ENCODE data around the gene TBX18.

TBX18 gene

GRCh38 chr6:84667252-84668213, 96.9 kb downstream of the TBX18 start:
- DNase-seq, result no peak

GRCh38 chr6:84665401-84665800, 99.0 kb downstream of the TBX18 start:
- no peak for DNase-seq

GRCh38 chr6:84663866-84664265, 100.5 kb downstream of the TBX18 start:
- DNase-seq, result no peak

GRCh38 chr6:84657486-84657885, 106.9 kb downstream of the TBX18 start:
- DNase-seq, result no peak

- DNase-seq, result no peak
Observed at GRCh38 chr6:84657025-84657424, 107.4 kb downstream of the TBX18 start.

GRCh38 chr6:84653027-84653551, 111.3 kb downstream of the TBX18 start:
- no peak for DNase-seq

GRCh38 chr6:84652356-84653026, 111.9 kb downstream of the TBX18 start:
- DNase-seq, result no peak

GRCh38 chr6:84651583-84651982, 112.8 kb downstream of the TBX18 start:
- DNase-seq, result peak; percentile 60

GRCh38 chr6:84648444-84648843, 116.0 kb downstream of the TBX18 start:
- DNase-seq, result no peak

- no peak for DNase-seq
Observed at GRCh38 chr6:84645563-84646266, 118.7 kb downstream of the TBX18 start.

GRCh38 chr6:84645000-84645399, 119.4 kb downstream of the TBX18 start:
- no peak for DNase-seq

- DNase-seq, result no peak
Observed at GRCh38 chr6:84643778-84644177, 120.6 kb downstream of the TBX18 start.

- no peak for DNase-seq
Observed at GRCh38 chr6:84641076-84641475, 123.3 kb downstream of the TBX18 start.

GRCh38 chr6:84639396-84639795, 125.0 kb downstream of the TBX18 start:
- no peak for DNase-seq

GRCh38 chr6:84638286-84638685, 126.1 kb downstream of the TBX18 start:
- no peak for DNase-seq

Data from islet precursor cell (in vitro differentiated cells).